ENCODE results near the gene WASF2. TPM values are rescaled to one million over a fixed set of nuclear protein-coding genes. Genes with fewer than 3 reads are reported as not detected.

Gene WASF2
- total RNA-seq, 4 donors from 2014 or later, result 74.7 to 107 (median 79.8) TPM

DNA sequence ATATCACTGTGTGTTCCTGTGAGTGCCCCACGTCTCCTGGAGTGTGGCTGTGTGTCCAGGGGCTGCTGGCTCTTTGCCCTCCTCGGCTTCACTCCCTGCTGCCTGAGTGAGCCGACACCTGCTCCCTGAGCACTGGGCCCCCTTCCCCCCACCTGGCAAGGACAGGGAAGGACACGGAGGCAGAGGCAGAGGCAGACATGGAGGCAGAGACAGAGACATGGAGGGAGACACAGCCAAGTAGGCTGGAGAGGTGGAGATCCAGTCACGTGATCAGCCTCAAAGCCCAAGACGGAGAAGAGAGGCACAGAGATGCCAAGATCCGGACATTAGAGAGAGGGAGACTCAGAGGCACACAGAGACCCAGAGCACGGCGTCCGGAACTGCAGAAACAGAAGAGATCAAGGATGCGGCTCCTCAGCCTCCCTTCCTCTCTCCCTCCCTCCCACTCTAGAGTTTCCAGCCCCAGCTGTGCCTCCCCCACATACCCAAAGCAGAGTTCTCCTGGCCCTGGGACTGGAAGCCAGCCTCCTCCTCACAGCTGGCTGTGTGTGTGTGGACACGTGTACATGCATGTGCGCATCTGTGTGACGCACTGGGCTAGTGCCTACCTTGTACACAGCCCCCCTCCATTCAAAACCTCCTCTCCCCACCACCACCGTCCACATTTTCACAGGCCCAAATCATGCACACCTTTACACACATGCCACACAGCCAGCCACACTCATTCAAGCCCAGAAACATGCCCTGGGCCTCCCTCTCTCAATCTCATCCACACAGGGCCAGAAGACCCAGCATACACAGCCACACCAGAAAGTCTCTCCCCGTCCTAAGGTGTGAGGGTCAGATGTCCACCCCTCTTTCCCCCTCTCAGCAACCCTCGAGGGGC lies 39.1 kb upstream of the WASF2 start:
- H3K4me1 ChIP-seq, result peaks cover 5 to 84% (median 45%) of the 10 kb centered on the region in 3 donors
- peak; percentile 78 for ATAC-seq

DNA sequence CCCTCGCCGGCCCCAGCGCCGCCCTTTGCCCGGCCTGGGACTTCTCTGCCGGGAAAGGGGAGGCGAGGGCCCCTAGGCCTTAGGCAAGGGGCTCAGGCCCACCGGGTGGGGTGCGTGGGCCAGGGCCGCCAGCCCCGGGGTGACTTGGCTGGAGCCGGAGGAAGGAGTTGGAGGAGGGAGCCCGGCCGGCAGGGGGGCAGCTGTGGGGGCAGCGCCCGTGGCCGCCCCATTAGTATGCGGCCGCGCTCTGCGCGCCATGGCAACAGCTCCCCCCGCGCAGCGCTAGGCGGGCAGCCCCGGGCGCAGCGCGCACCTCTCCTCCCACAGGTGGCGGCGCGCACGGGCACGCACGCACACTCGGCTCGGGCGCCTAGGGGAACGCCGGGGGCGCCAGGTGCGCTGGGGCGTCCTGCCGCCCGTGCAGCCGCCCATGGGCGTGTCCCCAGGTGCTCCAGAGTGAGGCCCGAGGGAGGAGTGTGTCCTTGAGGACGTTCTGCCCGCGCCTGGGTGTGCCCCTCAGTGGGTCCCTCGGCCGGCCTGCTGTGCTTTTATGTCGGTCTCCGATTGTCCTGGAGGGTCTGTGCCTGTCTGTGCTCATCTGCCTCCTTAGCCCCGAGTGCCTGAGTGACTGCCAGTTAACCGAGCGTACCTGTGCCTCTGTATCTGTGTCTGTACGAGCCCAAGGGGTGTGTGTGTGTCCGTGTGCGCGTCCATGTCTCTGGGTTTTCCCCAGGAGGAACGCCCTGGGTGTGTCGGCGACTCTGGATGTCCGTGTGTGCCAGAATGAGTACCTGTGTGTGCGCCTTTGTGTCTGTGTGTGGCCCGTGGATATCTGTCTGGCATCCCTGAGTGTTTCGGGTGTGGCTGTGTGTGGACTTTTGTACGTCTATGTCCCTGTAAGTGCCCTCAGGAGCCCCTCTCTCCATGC lies 38.2 kb upstream of the WASF2 start:
- 8% methylated on average over 6 of the region's 71 CpGs; no CpG with 5 or more reads in 1 of the 2 donors for WGBS, 2 donors (ENCODE audit: low coverage in 1 of 2)
- Histone ChIP-seq H3K4me1 (peaks cover 7 to 84% (median 54%) of the 10 kb centered on the region in 3 donors), H3K9me3 (no peaks in the 10 kb centered on the region), H3K4me3 (peak overlapping the region; percentile 25 to 56), H3K27ac (peak overlapping the region; percentile 87 to 98 (median 97)), H3K27me3 (no peaks in the 10 kb centered on the region), H3K36me3 (peaks cover 0 to 7% of the 10 kb centered on the region in 2 donors)
- TF ChIP-seq POLR2A (IDR thresholded peaks at IDR 0.05) (peak; percentile 38 to 66), POLR2AphosphoS5 (IDR thresholded peaks at IDR 0.05) (no peak)
- TF ChIP-seq, protein P1, sequence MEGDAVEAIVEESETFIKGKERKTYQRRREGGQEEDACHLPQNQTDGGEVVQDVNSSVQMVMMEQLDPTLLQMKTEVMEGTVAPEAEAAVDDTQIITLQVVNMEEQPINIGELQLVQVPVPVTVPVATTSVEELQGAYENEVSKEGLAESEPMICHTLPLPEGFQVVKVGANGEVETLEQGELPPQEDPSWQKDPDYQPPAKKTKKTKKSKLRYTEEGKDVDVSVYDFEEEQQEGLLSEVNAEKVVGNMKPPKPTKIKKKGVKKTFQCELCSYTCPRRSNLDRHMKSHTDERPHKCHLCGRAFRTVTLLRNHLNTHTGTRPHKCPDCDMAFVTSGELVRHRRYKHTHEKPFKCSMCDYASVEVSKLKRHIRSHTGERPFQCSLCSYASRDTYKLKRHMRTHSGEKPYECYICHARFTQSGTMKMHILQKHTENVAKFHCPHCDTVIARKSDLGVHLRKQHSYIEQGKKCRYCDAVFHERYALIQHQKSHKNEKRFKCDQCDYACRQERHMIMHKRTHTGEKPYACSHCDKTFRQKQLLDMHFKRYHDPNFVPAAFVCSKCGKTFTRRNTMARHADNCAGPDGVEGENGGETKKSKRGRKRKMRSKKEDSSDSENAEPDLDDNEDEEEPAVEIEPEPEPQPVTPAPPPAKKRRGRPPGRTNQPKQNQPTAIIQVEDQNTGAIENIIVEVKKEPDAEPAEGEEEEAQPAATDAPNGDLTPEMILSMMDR (IDR thresholded peaks at IDR 0.05), result peak in 3 of 4 experiments; percentile 7 to 29 (median 17)
- ATAC-seq, result peak; percentile 31

More for the DNA sequence above, 39.1 kb upstream of the WASF2 start:
- H3K4me3 ChIP-seq, result peak overlapping the region; percentile 25 to 56
- no peaks in the 10 kb centered on the region for H3K27me3 ChIP-seq
- peak overlapping the region; percentile 87 to 98 (median 97) for H3K27ac ChIP-seq
- no peaks in the 10 kb centered on the region for H3K9me3 ChIP-seq
- WGBS, 2 donors (ENCODE audit: low coverage in 1 of 2), result 0 to 11% methylated on average over 2 to 11 of the region's 17 CpGs
- peaks cover 0 to 16% of the 10 kb centered on the region in 2 donors for H3K36me3 ChIP-seq
- TF ChIP-seq POLR2A (IDR thresholded peaks at IDR 0.05) (peak in 1 of 2 donors; percentile 9), POLR2AphosphoS5 (IDR thresholded peaks at IDR 0.05) (peak; percentile 33), EP300 (IDR thresholded peaks at IDR 0.05) (no peak)
- TF ChIP-seq, protein P1 (IDR thresholded peaks at IDR 0.05), result no peak

DNA sequence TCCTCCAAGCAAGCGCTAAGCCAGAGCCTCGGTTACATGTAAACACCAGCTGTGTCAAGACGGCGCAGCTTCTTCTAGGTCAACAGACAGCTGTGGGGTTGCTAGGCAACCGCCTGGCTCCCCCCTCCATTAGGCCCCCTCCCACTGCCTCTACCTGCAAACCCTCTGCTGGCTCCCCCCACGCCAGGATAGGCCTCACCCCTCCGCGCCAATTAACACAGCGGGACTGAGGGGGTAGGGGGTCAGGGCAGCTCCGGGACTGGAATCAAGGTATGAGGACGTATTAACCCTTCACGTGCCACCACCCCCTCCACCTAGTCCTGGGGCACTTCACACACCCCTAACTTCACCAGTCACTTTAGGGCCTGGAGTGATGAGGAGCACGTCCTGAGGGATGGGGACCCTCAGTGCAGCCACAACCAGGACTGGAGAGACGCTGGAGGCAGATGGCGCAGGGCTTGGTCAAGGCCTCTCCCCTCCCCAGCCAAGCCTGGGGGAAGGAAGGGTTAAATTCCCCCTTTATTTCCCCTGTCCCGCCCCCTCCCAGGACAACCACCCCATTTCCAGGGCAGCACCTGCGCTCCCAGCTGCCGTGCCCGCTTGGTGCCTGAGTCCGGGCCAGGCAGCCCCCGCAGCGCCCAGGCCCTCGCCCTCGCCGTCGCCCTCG lies 37.4 kb upstream of the WASF2 start:
- ATAC-seq, result peak; percentile 7
- peaks cover 7 to 84% (median 62%) of the 10 kb centered on the region in 3 donors for H3K4me1 ChIP-seq

DNA sequence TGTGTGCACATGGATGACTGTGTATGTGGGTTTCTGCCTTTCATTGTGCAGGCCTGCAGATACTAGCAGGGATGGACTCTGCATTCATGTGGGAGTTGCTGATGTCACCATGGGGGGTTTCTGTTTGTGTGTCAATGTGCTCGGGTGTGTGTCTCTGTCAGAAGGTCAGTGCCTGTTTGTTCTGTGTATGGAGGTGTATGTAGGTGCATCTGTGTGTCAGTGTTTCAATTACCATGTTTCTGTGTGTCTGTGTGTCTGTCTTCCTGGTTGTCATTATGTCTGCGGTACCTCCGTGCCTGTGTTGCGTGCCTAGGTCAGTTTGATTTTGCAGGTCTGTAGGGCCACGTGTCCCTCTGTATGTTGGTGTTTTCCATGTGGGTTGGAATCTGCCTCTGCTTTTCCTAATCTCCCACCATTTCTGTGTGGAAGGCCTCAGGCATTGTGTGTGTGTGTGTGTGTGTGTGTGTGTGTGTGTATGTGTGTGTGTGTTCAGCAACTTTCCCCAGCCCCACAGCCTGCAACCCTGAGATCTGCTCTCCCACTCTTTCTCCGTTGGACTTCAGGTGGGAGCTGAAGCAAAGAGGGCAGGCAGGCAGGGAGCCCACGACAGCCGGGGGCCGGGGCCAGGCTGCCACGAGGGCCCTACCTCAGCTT lies 36.7 kb upstream of the WASF2 start:
- no peaks in the 10 kb centered on the region for H3K27me3 ChIP-seq
- peak overlapping the region; percentile 87 to 98 (median 97) for H3K27ac ChIP-seq
- no peaks in the 10 kb centered on the region for H3K36me3 ChIP-seq
- ATAC-seq, result no peak
- TF ChIP-seq POLR2A (IDR thresholded peaks at IDR 0.05) (no peak), POLR2AphosphoS5 (IDR thresholded peaks at IDR 0.05) (no peak), EP300 (IDR thresholded peaks at IDR 0.05) (no peak)
- TF ChIP-seq, protein P1 (IDR thresholded peaks at IDR 0.05), result no peak
- H3K4me1 ChIP-seq, result peaks cover 7 to 91% (median 69%) of the 10 kb centered on the region in 3 donors
- peak overlapping the region in 1 of 2 donors; percentile 56 for H3K4me3 ChIP-seq
- no peaks in the 10 kb centered on the region for H3K9me3 ChIP-seq
- WGBS, 2 donors (ENCODE audit: low coverage in 1 of 2), result no CpG with 5 or more reads among the region's 10 CpGs

More for the DNA sequence above, 37.4 kb upstream of the WASF2 start:
- TF ChIP-seq, protein P1 (IDR thresholded peaks at IDR 0.05), result no peak
- no peak for TF ChIP-seq EP300 (IDR thresholded peaks at IDR 0.05)
- no peak for TF ChIP-seq POLR2AphosphoS5 (IDR thresholded peaks at IDR 0.05)
- no peak for TF ChIP-seq POLR2A (IDR thresholded peaks at IDR 0.05)
- WGBS, 2 donors (ENCODE audit: low coverage in 1 of 2), result no CpG with 5 or more reads among the region's 27 CpGs
- Histone ChIP-seq H3K9me3 (no peaks in the 10 kb centered on the region), H3K4me3 (peak overlapping the region; percentile 25 to 56), H3K27me3 (no peaks in the 10 kb centered on the region), H3K36me3 (no peaks in the 10 kb centered on the region), H3K27ac (peak overlapping the region; percentile 87 to 98 (median 97))
